ENCODE results near the gene PRDM16. TPM values are rescaled to one million over a fixed set of nuclear protein-coding genes. Genes with fewer than 3 reads are reported as not detected.

PRDM16 gene
- total and polyA plus RNA-seq, 2 experiments from 2014 or later, result 0.14 to 0.16 TPM

DNA sequence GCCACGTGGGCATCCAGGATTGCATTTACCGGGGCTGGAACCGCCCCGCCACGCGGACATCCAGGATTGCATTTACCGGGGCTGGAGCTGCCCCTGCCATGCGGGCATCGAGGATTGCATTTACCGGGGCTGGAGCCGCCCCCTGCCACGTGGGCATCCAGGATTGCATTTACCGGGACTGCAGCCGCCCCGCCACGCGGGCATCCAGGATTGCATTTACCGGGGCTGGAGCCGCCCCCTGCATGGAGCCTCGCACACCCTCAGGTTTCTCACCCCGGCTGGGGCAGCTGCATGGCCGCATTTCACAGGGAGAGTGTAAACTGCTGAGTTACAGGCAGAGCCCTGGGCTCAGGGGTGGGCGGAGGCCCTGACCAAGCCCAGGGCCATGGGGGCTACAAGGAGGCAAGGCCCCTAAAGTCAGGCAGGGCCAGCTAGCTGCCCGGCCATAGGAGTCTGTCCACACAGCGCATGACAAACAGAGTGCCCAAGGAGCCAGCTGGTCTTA lies 218.7 kb downstream of the PRDM16 start:
- Mint-ChIP-seq H3K4me3 (no peak overlapping the region), H3K9me3 (no peaks in the 10 kb centered on the region), H3K36me3 (ENCODE audit: low read depth) (no peaks in the 10 kb centered on the region), H3K27ac (no peak overlapping the region), H3K27me3 (ENCODE audit: insufficient read depth, low read depth, poor library complexity) (peaks cover 4% of the 10 kb centered on the region), H3K4me1 (peaks cover 23% of the 10 kb centered on the region)
- no peak overlapping the region for H3K27ac ChIP-seq (ENCODE audit: low read depth)
- H4K20me1 ChIP-seq (replicated peaks; ENCODE audit: insufficient read depth), result no peaks in the 10 kb centered on the region
- TF ChIP-seq ZNF331 (CRISPR knock-in tag; IDR thresholded peaks at IDR 0.05; ENCODE audit: low read depth), result no peak
- TF ChIP-seq REST (IDR thresholded peaks at IDR 0.05; ENCODE audit: unreplicated experiment), result no peak
- TF ChIP-seq ZNF114 (CRISPR knock-in tag; IDR thresholded peaks at IDR 0.05), result no peak
- no peak for TF ChIP-seq ZNF462 (CRISPR knock-in tag; IDR thresholded peaks at IDR 0.05)
- TF ChIP-seq EZH2phosphoT487 (IDR thresholded peaks at IDR 0.05; ENCODE audit: unreplicated experiment), result no peak
- TF ChIP-seq CREB1 (CRISPR knock-in tag; IDR thresholded peaks at IDR 0.05; ENCODE audit: low read depth), result no peak
- no peak for TF ChIP-seq NANOG (IDR thresholded peaks at IDR 0.05; ENCODE audit: borderline replicate concordance)
- no peak for TF ChIP-seq STAT1 (IDR thresholded peaks at IDR 0.05; ENCODE audit: unreplicated experiment)
- TF ChIP-seq ETS1 (IDR thresholded peaks at IDR 0.05), result no peak
- no peak for TF ChIP-seq CTCF (conservative IDR thresholded peaks at IDR 0.05; ENCODE audit: low read depth in 2 of 2)
- TF ChIP-seq JUNB (IDR thresholded peaks at IDR 0.05; ENCODE audit: unreplicated experiment), result no peak
- TF ChIP-seq POLR2AphosphoS5 (IDR thresholded peaks at IDR 0.05; ENCODE audit: low read depth), result no peak
- TF ChIP-seq EZH2 (IDR thresholded peaks at IDR 0.05; ENCODE audit: low read depth, unreplicated experiment), result no peak
- H3K79me2 ChIP-seq (replicated peaks; ENCODE audit: insufficient read depth), result no peaks in the 10 kb centered on the region
- no peak overlapping the region for H3K4me2 ChIP-seq
- no peaks in the 10 kb centered on the region for H3K36me3 ChIP-seq (ENCODE audit: insufficient read depth)
- no peak for ATAC-seq
- no peaks in the 10 kb centered on the region for H3F3A ChIP-seq (replicated peaks; ENCODE audit: low read depth)
- no peaks in the 10 kb centered on the region; the same call in 1 of the 2 replicates for H3K4me1 ChIP-seq (ENCODE audit: insufficient read depth)
- DNase-seq (ENCODE audit: low spot score), result no peak
- no peaks in the 10 kb centered on the region for H3K9me2 ChIP-seq (ENCODE audit: insufficient read depth)
- H3K27me3 ChIP-seq (ENCODE audit: insufficient read depth), result no peaks in the 10 kb centered on the region
- H3K4me3 ChIP-seq, result no peak overlapping the region
- no peak overlapping the region for H2AFZ ChIP-seq

Data from GM23338 (cell line).